NCI-H748 (cell line): Measurements from ENCODE around the gene PHLDA2.

Experiments
- DNase-seq: peaks from one replicate; lab custom pipeline; 2025; ENCODE audit not compliant: unreplicated experiment; lab: John Stamatoyannopoulos, UW

The PHLDA2 gene

GRCh38 chr11:2899080-2899783, 30.0 kb downstream of the PHLDA2 start:
- DNase-seq: no peak

GRCh38 chr11:2898366-2899079, 30.7 kb downstream of the PHLDA2 start:
- no peak for DNase-seq

DNA sequence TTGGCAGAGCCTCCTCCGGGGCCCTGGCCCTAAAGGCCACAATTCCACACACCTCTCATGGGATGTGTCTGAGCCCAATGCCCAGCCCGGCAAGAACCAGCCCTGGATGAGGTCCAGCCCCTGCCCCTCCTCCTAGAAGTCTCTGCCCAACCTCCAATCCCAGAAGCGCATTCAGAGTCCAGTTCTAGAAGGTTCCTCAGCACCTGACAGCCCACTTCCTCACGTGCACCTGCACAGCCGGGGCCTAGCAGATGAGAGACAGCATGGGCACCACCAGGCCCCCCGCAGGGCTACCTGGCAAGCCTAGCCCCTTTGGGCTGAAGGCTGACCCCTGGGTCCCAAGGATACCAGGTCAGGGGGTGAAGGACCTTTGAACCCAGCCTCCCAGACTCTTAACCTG, 32.2 kb downstream of the PHLDA2 start:
- no peak for DNase-seq

- DNase-seq: no peak
Observed at GRCh38 chr11:2896047-2896446, 33.2 kb downstream of the PHLDA2 start.

- no peak for DNase-seq
Observed at GRCh38 chr11:2893935-2894334, 35.3 kb downstream of the PHLDA2 start.

- DNase-seq: no peak
Observed at GRCh38 chr11:2892967-2893528, 36.2 kb downstream of the PHLDA2 start.

GRCh38 chr11:2892215-2892966, 36.8 kb downstream of the PHLDA2 start:
- DNase-seq: peak; percentile 69

DNA sequence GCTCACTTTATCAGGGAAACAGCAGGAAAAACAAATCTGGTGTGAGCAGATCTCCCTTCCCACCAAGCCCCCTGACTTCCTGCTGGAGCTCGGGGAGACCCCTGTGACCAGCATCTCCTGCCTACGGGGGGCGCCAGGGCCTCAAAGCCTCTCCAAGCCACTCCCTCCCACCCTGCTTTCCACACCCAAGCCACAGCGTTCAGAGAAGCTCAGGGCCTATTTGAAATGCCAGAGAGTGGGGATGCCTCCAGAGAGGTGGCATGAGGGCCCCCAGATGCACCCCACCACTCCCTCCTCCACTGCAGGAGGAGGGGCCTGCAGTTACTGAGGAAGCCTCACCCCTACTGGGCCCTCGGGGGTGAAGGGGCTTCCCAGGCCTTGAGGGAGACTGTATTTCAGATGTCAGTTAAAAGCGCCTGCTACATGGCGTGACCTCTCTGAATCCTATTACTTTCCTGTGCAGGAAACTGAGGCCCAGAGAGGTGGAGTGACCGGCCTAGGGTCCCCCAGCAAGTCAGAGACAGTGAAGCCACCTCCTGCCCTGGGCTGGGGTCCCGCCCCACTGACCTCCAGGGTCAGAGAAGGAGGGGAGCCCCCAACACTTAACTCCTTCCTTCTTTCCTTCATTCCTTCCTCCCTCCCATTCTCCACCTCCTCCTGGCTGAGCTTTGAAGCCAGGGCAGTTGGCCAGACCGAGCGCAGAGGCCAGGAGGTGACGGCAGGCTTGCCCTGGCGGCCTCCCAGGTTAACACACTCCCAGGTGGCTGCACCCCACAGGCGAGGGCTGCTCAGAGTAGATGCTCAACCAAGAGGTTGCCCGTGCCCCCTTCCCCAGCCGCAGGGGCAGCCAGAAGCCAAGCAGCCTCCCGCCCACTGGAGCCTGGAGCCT, 37.6 kb downstream of the PHLDA2 start:
- DNase-seq: peak; percentile 69

GRCh38 chr11:2890466-2891294, 38.5 kb downstream of the PHLDA2 start:
- DNase-seq: no peak

DNA sequence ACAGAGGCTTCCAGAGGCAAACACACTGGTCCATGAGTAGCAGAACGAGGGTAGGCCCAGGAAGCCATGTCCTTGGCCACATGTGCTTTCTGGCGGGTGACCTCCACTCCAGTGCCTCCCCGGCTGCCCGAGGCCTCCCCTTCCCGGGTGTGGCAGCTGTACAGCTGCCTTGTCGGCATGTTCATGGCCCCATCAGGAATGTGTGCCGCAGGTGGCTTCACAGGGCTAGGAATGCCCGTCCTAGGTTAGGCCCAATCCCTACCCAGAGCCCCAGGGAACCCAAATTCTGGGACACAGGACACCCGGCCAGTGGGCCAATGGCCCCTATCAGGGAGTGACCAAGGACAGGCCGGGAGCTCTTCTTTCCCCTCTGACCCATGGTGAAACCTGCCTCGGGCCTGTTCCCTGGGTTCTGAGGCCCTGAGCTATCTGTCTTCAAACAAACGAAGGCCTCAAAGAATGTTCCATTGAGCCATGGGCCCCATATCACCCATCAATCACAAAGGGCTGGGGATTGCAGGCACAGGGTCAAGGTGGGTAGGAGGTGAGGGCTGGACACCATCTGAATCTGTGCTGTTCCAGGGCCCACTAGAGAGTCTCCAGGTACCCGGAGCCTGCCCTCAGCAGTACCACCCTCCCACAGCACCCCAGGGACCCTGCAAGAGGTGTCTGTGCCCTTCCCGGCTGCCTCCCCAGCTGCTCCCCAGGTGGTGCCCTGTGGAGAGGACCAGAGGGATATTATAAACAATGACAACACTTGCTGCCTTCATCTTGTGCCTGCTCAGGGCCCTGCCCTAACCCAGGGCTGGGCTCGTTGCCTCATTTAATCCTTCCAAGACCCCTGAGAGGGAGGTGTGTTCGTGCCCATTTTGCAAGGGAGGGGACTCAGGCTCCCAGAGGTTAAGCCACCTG, 39.6 kb downstream of the PHLDA2 start:
- DNase-seq: no peak

DNA sequence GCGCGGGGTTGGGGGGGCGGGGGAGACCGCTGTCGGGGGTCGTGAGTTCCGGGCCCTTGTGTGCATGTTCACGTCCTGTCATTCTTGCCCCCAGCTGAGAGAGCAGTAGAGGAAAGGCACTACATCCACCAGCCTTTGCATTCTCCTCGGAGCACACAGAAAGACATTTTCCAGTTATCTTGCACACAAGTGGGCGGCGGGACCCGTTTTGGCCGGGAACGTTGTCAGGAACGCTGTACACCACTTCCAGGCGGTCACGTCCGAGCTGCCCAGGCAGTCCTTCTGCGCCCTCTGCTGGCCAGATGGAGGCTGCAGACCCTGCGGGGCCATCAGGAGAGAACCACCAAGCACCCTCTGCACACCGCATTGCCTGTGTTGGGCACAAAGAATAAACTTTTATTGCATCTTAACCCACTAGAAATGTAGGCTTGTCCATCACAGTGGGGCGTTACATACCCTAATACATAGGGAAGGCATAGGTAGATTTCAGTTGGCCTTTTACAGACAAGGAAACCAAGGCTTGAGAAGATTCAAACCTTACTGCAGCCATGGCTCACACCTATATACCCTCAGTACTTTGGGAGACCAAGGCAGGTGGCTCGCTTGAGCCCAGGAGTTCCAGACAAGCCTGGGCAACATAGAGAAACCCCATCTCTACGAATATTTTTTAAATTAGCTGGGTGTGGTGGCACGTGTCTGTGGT, 40.8 kb downstream of the PHLDA2 start:
- peak; percentile 87 for DNase-seq

GRCh38 chr11:2887515-2888195, 41.6 kb downstream of the PHLDA2 start:
- DNase-seq: peak; percentile 27

DNA sequence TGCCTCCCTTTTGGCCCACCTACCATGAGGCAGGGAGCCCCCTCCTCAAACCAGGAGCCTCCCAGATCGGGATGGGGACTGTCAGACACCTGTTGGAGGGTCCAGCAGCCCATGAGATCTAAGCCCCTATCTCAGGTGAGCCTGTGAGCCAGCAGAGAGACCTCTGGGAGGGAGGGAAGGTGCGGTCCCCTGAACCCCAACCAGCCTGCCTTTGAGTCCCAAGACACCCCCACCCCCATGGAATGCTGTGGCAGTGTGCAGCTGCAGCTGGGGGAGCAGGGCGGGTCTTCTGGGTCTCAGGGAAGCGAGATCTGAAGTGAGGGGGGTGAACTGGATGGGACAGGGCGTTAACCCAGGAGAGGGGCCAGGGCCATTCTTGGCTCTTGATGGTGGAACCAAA, 42.3 kb downstream of the PHLDA2 start:
- DNase-seq: no peak

DNA sequence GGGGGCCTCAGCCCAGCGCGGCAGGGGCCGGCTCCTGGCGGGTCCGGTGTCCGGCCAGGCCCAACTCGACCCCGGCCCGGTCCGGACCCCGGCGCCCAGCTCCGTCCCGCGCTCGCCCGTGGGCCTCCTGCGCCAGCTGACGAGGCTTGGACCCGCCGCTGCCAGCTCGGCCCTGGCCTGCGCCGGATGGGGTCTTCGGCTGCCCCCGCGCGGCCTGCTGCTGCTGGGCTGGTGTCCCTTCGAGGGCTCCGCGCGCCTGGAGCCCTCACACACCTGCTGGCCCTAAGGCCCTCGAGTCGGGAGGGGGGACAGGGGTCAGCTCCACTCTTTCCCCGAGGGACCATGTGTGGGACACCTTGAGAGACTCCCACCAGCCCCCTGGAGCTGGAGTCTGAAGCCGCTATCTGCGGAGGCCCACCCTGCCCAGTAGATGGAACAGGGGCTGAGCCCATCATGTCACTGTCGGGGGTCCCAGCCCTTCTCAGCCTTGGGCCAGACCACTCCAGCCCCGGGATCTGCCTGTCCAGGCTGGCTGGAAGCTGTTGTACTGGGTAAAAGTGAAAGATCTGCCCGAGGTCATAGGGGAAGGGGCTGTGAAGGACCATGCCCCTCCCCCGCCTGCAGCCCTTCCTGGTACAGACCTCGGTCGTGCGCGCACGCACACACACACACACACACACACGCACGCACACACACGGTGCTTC, 42.9 kb downstream of the PHLDA2 start:
- peak; percentile 61 for DNase-seq

DNA sequence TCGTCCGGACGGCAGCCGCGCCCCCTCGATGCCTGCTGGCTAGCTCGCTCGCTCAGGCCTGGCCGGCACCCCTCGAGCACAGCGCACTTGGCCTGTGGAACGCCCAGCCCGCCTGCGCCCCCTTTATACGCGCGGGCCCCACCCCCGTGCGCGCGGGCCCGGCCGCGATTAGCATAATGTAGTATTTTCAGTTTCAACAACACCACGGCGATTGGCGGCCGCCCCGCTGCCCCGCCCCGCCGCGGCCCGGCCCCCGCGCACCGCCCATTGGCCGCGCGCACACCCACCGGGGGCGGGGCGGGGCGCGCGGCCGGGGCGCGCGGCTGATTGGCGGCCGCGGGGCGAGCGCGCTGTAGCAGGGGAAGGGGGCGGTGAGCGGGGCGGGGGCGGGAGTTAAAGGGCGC, 43.5 kb downstream of the PHLDA2 start, which contains the start of gene CDKN1C:
Gene CDKN1C (minus strand): TSS at position 98 of the 404 bp plus-strand sequence. CDS start 319 bp downstream, outside the sequence.
- peak; percentile 91 for DNase-seq

DNA sequence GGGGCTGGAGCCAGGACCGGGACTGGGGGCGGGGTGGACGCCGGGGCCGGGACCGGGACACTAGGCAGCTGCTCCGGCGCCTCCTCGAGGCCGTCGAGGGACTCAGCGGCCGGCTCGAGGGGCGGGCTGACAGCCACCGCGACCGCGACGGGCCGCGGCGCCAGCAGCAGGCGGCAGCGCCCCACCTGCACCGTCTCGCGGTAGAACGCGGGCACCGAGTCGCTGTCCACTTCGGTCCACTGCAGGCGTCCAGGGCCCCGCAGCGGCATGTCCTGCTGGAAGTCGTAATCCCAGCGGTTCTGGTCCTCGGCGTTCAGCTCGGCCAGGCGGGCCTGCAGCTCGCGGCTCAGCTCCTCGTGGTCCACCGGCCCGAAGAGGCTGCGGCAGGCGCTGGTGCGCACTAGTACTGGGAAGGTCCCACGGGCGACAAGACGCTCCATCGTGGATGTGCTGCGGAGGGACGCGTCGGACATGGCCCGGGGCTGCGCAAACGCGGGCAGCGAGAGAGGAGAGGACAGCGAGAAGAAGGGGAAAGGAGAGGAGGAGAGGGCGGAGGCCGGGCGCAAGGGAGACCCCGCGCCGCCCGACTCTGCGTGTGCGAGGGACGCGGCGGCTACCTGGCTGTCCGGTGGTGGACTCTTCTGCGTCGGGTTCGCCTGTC, 44.1 kb downstream of the PHLDA2 start:
- peak; percentile 68 for DNase-seq
